ENCODE measurements around the gene KIRREL1. TPM values are rescaled to one million over a fixed set of nuclear protein-coding genes. Genes with fewer than 3 reads are reported as not detected.

The KIRREL1 gene
- total and polyA plus RNA-seq, 2 experiments from 2014 or later: 5.1 to 35.2 TPM

- peaks cover 77% of the 10 kb centered on the region for H3K79me2 ChIP-seq (replicated peaks; ENCODE audit: insufficient read depth)
- H2AFZ ChIP-seq: no peak overlapping the region
- no peaks in the 10 kb centered on the region for H3K9me2 ChIP-seq (ENCODE audit: insufficient read depth)
- H3K4me2 ChIP-seq: peak overlapping the region; percentile 71
- no peaks in the 10 kb centered on the region for H3F3A ChIP-seq (replicated peaks; ENCODE audit: low read depth)
- Mint-ChIP-seq H3K27me3 (ENCODE audit: insufficient read depth, low read depth, poor library complexity) (peaks cover 15% of the 10 kb centered on the region), H3K4me1 (peaks cover 89% of the 10 kb centered on the region), H3K4me3 (no peak overlapping the region), H3K36me3 (ENCODE audit: low read depth) (peaks cover 3% of the 10 kb centered on the region; the same call in 1 of the 3 replicates), H3K27ac (peak overlapping the region; percentile 71; the same call in 1 of the 2 replicates), H3K9me3 (no peaks in the 10 kb centered on the region)
- H3K27ac ChIP-seq (ENCODE audit: low read depth): peak overlapping the region; percentile 99
- H3K4me3 ChIP-seq: no peak overlapping the region
- no peaks in the 10 kb centered on the region for H4K20me1 ChIP-seq (replicated peaks; ENCODE audit: insufficient read depth)
- ATAC-seq (no peak), DNase-seq (ENCODE audit: low spot score) (no peak)
- H3K27me3 ChIP-seq (ENCODE audit: insufficient read depth): no peaks in the 10 kb centered on the region
- peaks cover 76% of the 10 kb centered on the region for H3K4me1 ChIP-seq (ENCODE audit: insufficient read depth)
- TF ChIP-seq EZH2phosphoT487 (IDR thresholded peaks at IDR 0.05; ENCODE audit: unreplicated experiment): no peak
- TF ChIP-seq ZNF331 (CRISPR knock-in tag; IDR thresholded peaks at IDR 0.05; ENCODE audit: low read depth): no peak
- no peak for TF ChIP-seq ZNF462 (CRISPR knock-in tag; IDR thresholded peaks at IDR 0.05)
- no peak for TF ChIP-seq NANOG (IDR thresholded peaks at IDR 0.05; ENCODE audit: borderline replicate concordance)
- TF ChIP-seq ZNF114 (CRISPR knock-in tag; IDR thresholded peaks at IDR 0.05): no peak
- TF ChIP-seq CTCF (conservative IDR thresholded peaks at IDR 0.05; ENCODE audit: low read depth in 2 of 2): no peak
- no peak for TF ChIP-seq ETS1 (IDR thresholded peaks at IDR 0.05)
- no peak for TF ChIP-seq STAT1 (IDR thresholded peaks at IDR 0.05; ENCODE audit: unreplicated experiment)
- no peak for TF ChIP-seq POLR2AphosphoS5 (IDR thresholded peaks at IDR 0.05; ENCODE audit: low read depth)
- no peak for TF ChIP-seq REST (IDR thresholded peaks at IDR 0.05; ENCODE audit: unreplicated experiment)
- TF ChIP-seq JUNB (IDR thresholded peaks at IDR 0.05; ENCODE audit: unreplicated experiment): no peak
- TF ChIP-seq CREB1 (CRISPR knock-in tag; IDR thresholded peaks at IDR 0.05; ENCODE audit: low read depth): no peak
- no peak for TF ChIP-seq EZH2 (IDR thresholded peaks at IDR 0.05; ENCODE audit: low read depth, unreplicated experiment)
- H3K36me3 ChIP-seq (ENCODE audit: insufficient read depth): no peaks in the 10 kb centered on the region
Observed at GRCh38 chr1:158020886-158021620, 27.6 kb downstream of the KIRREL1 start.

All from GM23338 (cell line).